ENCODE results near the gene CCDC85A.

DNA sequence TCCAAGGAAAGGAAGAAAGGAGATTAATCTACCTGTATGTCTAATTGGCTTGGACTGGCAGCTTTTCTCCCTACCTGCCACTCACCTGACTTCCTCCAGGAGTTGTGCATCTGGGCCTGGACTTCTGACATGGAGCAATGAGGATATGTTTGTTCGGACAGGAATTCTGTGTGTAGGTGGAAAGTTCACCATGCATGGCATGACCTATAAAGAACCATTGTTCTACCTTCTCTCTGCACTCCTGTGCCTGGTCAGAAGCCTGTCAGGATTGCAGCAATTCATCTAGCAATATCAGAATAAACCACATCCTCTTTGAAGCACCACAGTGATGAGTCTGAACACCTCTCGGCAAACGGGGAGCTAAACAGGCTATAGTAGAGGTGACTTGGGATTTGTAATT lies 20.8 kb downstream of the CCDC85A start:
- TF ChIP-seq, protein P1, sequence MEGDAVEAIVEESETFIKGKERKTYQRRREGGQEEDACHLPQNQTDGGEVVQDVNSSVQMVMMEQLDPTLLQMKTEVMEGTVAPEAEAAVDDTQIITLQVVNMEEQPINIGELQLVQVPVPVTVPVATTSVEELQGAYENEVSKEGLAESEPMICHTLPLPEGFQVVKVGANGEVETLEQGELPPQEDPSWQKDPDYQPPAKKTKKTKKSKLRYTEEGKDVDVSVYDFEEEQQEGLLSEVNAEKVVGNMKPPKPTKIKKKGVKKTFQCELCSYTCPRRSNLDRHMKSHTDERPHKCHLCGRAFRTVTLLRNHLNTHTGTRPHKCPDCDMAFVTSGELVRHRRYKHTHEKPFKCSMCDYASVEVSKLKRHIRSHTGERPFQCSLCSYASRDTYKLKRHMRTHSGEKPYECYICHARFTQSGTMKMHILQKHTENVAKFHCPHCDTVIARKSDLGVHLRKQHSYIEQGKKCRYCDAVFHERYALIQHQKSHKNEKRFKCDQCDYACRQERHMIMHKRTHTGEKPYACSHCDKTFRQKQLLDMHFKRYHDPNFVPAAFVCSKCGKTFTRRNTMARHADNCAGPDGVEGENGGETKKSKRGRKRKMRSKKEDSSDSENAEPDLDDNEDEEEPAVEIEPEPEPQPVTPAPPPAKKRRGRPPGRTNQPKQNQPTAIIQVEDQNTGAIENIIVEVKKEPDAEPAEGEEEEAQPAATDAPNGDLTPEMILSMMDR (IDR thresholded peaks at IDR 0.05; ENCODE audit: poor library complexity) = no peak
- no peak for TF ChIP-seq EZH2phosphoT487 (IDR thresholded peaks at IDR 0.05; ENCODE audit: low read depth, severe bottlenecking, unreplicated experiment)
- no peak for TF ChIP-seq EZH2 (IDR thresholded peaks at IDR 0.05; ENCODE audit: borderline replicate concordance)
